Astrocyte of the spinal cord (primary cell): Measurements from ENCODE around the gene TCEA3.
A peak's percentile ranks its signal among the peaks of the same experiment; 100 is the strongest.

Source experiments
- DNase-seq: peaks from one replicate; pipeline ENCODE4 v3.0.0; 2011; ENCODE audit warnings: low read depth, low spot score
- H3K4me3 ChIP-seq: 2 replicates; pipeline ENCODE4 v1.5.1; 2011; ENCODE audit warnings: low read depth, mild to moderate bottlenecking, low read length, moderate library complexity
- in situ Hi-C: cut with HindIII; loops from 2 replicates; pipeline ENCODE4 v1.10.0; 2017; ENCODE audit warnings: low sequenced_read_pairs
- TF ChIP-seq, protein P1 (sequence below): IDR thresholded peaks from 2 replicates; pipeline ENCODE4 v1.5.1; 2012; ENCODE audit warnings: low read depth, mild to moderate bottlenecking, low read length, inconsistent platforms

Gene TCEA3

DNA sequence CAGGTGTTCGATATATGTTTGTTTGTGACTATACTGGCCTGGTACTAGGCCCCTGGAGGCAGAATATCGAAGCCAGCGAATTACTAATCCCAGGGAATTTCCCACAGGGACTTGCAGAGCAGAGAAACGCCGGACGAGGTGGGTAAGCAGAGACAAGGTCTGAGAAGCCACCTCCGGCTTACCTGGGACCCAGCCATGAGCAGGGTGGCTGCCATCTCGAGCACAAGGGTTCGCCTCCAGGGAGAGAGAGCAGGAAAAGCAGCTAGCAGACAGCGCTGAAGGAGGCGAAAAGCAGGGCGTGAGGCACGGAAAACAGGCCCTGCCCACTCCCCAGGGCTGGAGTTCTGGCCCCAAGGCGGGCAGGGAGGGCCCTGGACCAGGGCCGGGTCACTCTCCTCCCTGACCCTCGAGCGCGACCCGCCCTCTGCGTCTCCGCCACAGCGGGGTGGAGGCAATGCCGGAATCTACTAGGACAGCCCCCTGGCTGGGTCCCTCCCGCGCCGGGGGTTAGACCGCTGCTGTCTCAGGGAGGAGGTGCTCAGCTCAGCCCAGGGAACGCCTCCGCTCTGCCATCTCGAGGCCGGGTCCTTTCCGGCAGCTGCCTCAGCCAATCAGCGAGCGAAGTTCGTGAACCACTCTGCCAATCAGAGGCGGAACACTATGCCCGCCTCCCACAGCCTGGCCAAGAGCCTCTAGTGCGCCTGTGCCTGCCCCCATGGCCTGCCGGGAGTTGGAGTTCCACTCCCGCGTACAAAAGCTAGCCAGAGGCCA lies 56.6 kb downstream of the TCEA3 start:
- peak; percentile 99 for DNase-seq
- TF ChIP-seq, protein P1, sequence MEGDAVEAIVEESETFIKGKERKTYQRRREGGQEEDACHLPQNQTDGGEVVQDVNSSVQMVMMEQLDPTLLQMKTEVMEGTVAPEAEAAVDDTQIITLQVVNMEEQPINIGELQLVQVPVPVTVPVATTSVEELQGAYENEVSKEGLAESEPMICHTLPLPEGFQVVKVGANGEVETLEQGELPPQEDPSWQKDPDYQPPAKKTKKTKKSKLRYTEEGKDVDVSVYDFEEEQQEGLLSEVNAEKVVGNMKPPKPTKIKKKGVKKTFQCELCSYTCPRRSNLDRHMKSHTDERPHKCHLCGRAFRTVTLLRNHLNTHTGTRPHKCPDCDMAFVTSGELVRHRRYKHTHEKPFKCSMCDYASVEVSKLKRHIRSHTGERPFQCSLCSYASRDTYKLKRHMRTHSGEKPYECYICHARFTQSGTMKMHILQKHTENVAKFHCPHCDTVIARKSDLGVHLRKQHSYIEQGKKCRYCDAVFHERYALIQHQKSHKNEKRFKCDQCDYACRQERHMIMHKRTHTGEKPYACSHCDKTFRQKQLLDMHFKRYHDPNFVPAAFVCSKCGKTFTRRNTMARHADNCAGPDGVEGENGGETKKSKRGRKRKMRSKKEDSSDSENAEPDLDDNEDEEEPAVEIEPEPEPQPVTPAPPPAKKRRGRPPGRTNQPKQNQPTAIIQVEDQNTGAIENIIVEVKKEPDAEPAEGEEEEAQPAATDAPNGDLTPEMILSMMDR = no peak
- in situ Hi-C loops = no loop called here
- H3K4me3 ChIP-seq = peak overlapping the region; percentile 79

DNA sequence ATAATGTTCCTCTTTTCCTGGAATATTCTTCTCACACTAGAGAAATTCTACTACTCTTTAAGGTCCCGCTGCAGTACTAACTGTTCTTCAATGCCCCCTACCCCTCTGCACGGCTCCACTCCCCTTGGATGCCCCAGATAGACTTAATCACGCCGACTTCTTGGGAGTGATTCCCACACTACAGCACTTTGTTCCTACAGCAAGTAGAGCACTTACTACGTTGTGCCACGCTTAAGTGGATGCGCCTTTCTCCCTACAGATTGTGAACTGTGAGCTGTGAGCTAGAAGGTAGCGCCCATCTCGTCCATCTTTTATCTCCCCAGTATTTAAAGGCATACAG lies 57.1 kb downstream of the TCEA3 start:
- peak overlapping the region; percentile 79 for H3K4me3 ChIP-seq
- TF ChIP-seq, protein P1 = no peak
- DNase-seq = no peak
- in situ Hi-C loops = no loop called here

DNA sequence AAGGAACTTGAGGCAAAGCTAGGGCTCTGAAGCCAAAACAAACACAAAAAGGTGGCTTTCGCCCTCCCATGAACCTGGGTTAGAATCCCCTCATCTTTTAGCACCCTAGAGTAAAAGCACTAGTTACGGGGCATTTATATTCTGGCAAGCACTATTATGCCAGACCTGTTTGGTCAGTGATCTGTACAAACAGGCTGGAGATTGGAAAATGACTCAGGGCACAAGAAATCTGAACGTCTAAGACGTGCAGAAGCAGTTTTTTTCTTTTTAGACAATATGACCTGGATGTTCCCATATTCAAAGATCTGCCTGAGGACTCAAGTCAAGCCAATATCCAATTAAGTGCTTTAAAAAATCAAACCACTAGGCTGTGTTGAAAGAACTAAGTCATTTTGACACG lies 58.0 kb downstream of the TCEA3 start:
- DNase-seq = no peak
- TF ChIP-seq, protein P1 = no peak
- H3K4me3 ChIP-seq = no peak overlapping the region
- in situ Hi-C loops = no loop called here

DNA sequence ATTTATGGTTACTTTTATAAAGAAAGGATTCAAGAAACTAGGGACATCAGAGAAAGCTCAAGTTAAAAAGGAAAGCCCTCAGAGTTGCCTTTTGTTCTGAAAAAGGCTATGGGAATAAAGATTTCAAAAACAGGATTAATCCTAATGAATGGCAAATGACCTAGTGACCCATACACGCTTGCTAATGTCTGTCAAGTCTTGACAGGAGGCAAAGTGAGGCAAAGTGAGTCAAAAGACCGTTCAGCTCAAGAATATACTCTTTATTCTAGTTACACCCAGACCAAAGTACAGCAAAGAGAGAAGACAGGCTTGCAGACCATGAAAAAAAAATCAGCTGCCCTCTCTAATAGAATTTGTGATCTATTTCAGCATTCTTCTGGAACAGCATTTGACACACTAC lies 58.4 kb downstream of the TCEA3 start:
- TF ChIP-seq, protein P1 = no peak
- no peak overlapping the region for H3K4me3 ChIP-seq
- no peak for DNase-seq

DNA sequence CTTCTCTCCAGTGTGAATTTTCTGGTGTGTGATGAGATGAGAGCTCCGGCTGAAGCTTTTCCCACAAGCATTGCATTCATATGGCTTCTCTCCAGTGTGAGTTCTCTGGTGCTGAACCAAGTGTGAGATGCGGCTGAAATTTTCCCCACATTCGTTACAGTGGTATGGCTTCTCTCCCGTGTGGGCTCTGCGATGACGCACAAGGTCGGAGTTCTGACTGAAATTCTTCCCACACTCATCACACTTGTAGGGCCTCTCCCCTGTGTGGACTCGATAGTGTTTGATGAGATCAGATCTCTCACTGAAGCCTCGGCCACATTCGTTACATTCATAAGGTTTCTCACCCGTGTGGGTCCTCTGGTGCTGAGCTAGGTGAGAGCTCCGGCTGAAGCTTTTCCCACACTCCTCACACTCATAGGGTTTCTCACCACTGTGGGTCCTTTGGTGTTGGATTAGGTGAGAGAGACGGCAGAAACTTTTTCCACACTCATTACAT lies 62.3 kb downstream of the TCEA3 start:
- in situ Hi-C loops = no loop called here
- H3K4me3 ChIP-seq = no peak overlapping the region
- DNase-seq = no peak
- TF ChIP-seq, protein P1 = no peak

More for the DNA sequence above, 58.4 kb downstream of the TCEA3 start:
- in situ Hi-C loops = no loop called here

DNA sequence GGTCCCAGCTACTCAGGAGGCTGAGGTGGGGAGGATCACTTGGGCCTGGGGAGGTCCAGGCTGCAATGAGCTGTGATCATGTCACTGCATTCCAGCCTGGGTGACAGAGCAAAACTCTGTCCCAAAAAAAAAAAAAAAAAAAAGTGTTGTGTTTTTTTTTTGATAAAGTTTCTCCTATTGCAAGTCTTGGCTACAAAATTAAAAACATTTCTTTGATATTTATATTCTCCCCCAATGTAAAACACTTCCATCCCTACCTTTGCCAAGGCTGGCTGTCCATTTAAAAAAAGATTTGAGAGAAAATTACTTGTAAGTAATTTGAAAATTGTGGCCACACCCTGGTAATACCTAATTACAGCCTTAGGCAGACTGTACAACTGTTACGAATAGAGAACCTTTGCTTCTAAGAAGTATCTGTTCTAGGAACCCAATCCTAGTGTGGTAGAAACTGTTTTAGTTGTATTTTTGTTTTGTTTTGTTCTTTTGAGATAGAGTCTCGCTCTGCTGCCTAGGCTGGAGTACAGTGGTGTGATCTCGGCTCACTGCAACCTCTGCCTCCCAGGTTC lies 66.2 kb downstream of the TCEA3 start:
- no peak overlapping the region for H3K4me3 ChIP-seq
- TF ChIP-seq, protein P1 = no peak
- in situ Hi-C loops = no loop called here
- DNase-seq = no peak
